Kidney glomerular epithelial cell (primary cell): ENCODE measurements around the gene ISX.
"Not testable (repeated sequence)": the region's sequence is repeated elsewhere in the genome, so short reads cannot be mapped to it uniquely, and the experiment has no call there.

Experiments used
- DNase-seq: peaks from one replicate; lab custom pipeline; 2025; lab: John Stamatoyannopoulos, UW

Gene ISX

DNA sequence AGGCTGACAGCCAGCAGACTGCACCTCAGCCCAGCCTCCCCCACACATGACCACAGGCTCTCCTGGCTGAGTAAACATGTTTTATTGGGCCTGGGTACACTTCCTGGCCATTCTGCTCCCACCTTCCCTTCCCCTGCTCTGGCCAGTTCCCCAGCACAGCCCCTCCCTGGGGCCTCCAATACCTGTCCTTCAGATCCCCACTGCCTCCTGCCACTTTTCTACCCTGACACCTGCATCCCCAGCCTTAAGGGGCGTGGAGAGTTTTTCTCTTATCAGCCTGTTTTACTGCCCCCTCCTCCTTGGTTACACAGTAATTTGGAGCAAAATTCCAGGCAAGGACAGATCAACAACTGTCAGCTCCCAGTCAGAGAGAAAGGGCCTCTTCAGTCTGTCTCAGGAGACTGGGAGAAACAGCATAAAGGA, at the start of gene ISX:
Gene ISX (plus strand): TSS at position 363 of the 423 bp plus-strand sequence. CDS start 930 bp downstream, outside the sequence.
- DNase-seq = no peak

DNA sequence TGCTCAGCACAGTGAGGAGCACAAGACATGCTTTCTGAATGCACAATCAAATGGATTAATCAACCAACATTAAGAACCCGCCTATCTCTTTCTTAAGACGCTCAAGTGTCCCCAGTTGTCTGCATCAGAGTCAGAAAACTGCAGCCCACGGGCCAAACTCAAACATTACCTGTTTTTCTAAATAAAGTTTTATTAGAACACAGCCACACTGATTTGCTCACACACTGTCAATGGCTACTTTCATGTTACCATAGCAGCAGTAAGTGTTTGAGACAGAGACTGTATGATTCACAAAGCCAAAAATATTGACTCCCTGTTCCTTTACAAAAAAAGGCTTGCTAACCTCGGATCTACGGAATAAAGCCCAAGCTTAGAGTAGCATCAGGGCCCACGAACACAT, 49.0 kb upstream of the ISX start:
- DNase-seq = no peak

DNA sequence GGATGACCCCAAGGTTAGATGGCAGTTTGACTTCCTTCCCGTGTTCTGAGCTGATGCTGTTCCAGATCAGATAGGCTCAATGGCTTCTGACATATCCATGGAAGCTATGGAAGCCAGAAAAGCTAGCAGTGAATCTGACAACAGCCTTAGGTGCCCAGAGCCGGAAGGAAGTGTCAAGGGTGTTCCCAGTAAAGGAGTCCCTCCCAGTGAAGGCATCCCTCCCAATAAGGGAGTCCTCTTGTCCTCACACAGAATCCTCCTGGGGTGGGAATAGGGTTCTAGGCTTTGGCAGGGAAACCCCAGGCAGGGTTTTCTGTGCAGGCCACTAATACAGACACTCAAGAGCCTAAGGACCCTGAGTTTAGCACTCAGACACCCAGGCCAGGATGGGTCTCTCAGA, 47.0 kb upstream of the ISX start:
- no peak for DNase-seq

DNA sequence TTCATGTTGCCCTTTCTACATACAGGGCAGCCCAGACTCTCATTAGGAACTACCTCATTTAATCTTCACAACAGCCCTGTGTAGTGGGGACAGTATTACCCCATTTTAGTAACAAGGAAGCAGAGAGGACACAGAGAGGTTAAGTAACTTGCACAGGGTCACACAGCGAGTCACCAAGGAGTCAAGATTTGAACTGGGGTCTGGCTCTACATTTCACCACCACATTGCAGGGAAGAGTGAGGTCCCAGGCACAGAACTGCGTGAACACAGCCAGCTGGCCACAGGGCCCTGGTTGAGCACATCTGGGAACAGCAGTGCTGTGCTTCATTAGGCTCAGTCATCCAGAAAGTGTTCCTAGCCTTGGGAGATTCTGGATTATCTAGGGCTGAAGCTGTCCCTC, 45.4 kb upstream of the ISX start:
- no peak for DNase-seq

DNA sequence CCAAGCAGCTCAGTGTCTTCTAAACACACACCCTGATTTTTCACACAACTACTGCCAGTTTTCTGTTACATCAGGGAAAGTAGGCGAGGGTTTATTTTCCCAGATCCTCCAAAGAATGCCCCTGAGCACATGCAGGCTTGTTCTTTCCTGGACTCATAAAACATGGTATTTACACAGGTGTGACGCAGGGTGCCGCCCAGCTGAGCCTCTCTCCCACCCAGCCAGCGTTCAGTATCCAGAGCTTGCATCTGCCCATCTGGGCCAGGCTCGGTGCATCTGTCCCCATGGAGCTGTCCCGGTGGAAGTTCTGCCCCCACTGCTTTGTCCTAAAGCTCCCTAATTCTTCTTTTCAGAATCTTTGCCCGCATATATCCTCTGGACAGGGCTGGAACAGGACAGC, 44.8 kb upstream of the ISX start:
- no peak for DNase-seq

DNA sequence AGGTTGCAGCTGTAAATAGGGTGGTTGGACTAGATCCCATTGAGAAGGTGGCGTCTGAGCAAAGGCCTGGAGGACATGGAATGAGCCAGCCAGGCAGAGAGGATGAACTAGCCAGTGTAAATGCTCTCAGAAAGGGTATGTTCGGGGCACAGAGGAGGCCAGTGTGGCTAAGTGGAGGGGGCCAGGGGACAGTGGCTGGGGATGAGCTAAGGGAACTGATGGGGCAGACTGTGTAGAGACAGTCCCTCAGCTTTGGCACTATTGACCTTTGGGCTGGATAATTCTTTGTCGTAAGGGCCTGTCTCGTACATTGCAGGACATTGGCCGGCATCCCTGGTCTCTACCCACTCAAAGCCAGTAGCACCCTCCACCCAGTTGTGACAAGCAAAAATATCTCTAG, 43.7 kb upstream of the ISX start:
- DNase-seq = no peak

DNA sequence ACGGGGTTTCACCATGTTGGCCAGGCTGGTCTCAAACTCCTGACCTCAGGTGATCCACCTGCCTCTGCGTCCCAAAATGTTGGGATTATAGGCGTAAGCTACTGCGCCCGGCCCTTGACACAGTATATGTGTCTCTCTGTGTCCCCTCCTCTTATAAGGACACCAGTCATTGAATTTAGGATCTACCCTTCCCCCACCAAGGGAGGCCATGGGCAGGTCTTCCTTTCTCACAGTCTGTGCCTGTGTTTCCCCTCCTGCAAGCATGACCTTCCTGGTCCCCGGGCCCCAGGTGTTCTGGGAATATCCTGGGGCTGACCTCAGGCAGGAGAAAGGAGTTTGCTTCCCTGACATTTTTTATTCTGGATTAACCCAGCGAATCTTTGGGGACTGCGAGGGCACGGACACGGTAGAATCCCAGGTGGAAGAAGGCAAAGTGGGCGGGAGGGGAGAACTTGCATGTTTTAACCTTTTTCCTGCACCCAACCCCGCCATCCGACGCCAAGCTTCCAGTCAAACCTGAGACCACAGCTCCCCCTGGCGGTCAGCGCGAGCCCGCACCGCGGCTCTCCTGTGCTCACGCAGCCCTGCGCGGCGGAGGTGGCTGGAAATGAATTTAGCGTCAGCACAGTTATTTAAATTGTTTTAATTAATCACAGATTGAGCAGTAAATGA, 42.1 kb upstream of the ISX start:
- no peak for DNase-seq

DNA sequence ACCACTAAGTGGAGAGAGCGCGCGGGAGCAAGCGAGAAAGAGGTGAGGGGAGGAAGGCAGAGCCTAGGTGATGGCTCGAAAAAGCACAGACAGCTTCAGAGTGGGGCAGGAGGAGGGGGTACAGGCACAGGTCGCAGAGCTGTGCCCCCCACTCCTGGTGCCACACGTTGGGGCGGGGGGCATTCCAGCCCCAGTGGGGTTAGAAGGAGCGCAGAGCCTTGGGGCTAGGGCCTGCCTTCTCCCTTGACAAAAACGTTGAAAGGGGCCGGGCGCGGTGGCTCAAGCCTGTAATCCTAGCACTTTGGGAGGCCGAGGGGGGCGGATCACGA, 41.6 kb upstream of the ISX start:
- no peak for DNase-seq

DNA sequence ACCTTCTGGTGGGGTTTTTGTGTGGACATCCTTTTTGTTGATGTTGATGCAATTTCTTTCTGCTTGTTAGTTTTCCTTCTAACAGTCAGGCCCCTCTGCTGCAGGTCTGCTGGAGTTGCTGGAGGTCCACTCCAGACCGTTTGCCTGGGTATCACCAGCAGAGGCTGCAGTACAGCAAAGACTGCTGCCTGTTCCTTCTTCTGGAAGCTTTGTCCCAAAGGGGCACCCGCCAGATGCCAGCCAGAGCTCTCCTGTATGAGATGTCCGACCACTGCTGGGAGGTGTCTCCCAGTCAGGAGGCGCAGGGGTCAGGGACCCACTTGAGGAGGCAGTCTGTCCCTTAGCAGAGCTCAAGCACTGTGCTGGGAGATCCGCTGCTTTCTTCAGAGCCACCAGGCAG, 35.8 kb upstream of the ISX start:
- not testable (repeated sequence) for DNase-seq

DNA sequence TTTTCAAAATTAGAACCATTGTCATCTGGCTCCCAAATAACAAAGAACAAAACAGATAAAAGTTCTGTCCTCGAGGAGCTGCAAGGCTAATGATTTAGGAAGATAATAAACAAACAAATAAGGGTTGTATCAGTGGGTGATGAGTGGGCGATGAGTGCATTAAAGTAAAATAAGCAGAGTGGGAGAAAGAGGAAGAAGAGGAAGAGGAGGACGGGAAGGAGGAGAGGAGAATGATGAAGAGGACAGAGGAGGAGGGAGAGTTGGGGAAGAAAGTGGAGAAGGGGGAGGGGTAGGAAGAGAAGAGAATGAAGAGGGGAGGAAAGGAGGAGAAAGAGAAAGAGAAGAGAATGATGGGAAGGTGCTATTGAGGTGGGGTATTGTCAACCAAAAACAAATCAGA, 33.4 kb upstream of the ISX start:
- DNase-seq = no peak

DNA sequence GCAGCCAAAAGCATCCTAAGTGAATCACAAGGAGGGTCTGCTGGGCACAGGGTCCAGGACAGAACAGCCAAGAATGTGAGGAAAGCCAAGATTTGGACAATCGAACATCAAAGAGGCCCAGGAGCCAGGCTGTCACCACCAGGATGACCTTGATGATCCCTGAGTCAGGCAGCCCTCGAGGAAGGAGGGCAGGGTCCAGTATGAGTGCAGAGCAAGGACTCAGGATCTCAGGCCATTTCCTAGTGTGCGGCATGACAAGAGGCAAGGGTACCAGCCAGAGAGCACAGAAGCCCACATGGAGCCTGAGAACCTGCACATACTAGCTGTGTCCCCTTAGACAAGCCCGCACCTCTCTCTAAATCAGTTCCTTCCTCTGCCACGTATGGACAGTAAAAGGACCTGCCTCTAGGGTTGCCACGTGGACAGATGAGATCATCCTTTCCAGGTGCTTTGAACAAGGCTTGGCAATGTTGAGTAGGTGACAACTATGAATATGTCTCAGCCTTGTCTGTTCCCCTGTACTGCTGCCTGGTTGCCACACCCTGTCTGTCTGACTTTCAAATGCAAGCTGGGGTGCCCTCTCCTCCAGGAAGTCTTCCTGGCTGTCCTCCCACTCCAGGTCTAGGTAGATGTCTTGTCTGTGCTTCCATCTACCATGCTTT, 32.2 kb upstream of the ISX start:
- DNase-seq = no peak

DNA sequence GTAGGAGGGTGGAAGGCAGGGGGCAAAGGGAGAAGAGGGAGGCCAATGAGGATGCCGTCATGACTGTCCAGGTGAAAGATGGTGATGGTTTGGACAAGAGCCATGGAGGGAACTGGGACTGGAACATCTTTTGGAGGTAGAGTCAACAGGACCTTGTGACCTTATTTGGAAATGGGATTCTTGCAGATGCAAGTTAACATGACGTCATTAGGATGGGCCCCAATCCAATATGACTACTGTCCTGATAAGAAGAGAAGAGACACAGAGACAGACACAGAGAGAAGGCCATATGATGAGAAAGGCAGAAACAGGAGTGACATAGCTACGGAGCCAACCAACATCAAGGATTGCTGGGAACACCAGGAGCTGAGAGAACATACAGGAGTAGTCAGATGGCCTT, 31.0 kb upstream of the ISX start:
- no peak for DNase-seq

DNA sequence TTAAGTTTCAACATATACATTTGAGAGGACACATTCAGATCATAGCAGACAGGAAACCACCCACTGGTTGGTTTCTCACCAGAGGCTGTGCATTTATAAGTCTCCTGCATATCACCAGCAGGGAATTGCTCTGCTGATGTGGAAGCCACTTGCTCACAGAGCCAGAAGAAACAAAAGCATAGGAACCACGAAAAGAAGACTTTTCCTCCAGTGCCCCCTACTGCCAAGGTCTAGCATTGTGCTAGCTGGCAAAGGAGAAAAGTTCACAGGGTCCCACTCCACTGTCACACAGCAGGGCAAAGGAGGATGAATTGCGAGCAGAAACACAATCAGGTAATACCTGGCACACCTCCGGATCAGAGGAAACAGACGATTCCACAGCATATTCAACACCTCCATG, 28.9 kb upstream of the ISX start:
- DNase-seq = no peak

DNA sequence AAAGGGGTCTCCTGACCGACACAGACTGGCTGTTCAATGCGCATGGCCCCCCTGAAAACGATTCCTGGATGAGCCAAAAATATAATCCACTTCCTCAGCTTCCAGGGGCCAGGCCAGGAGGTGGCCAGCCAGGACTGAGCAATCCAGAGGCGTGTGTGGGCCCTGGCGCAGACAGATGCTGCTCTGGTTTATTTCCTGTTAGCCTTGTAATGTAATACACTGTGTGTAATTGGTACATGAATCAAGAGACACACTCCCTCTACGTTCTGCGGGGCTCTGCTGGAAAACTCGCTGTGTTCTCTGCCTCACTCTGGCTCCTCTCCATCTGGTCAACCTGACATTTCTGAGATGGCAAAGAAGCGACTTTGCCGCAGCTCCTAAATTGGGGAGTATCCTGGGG, 26.3 kb upstream of the ISX start:
- DNase-seq = no peak

DNA sequence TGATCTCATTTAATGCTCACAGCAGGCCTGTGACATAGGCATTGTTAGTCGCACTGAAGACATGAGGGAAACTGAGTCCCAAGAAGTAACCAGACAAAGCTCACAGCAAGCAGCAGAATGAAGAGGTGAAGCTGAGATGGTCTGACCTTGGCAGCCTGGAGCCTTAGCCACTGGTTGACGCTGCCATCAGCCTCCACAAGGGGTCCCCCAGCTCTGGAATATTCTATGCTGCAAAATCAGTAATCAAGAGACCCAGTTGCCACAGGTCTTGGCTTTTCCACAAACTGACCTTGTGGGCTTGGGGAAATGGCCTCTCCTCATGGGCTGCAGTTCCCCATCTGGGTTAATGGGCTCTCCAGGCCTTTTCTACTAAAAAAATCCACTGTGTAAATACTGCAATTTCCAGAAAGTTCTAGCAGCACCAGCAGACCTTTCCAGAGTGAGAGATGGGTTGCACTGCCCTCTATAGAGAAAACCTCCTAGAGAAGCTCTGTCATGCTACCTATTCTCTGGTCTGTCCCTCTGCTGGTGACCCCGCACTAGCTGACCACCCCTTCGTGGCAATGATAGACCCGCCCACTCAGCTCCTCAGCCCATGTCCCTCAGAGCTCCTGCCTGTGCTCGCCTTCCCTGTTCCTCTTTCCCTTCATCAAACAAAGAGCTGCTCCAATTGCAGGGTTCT, 22.6 kb upstream of the ISX start:
- DNase-seq = no peak

DNA sequence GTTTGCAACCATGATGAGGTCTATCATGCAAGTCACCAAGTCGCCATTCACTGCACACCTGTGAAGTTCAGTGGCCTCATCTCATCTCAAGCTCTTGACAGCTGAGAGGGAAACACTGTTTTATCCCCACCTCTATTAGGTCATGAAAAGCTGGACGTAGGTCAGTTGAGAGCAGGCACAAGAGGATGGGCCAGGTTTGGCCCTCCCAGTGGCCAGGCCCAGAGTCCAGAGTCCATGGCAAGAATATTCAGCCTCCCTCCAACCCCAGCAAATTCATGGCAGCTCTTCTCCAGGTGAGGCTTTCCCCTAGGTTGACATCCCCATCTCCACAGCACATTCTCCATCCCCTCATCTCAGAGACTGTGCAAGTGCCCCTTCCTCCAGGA, 22.0 kb upstream of the ISX start:
- no peak for DNase-seq

DNA sequence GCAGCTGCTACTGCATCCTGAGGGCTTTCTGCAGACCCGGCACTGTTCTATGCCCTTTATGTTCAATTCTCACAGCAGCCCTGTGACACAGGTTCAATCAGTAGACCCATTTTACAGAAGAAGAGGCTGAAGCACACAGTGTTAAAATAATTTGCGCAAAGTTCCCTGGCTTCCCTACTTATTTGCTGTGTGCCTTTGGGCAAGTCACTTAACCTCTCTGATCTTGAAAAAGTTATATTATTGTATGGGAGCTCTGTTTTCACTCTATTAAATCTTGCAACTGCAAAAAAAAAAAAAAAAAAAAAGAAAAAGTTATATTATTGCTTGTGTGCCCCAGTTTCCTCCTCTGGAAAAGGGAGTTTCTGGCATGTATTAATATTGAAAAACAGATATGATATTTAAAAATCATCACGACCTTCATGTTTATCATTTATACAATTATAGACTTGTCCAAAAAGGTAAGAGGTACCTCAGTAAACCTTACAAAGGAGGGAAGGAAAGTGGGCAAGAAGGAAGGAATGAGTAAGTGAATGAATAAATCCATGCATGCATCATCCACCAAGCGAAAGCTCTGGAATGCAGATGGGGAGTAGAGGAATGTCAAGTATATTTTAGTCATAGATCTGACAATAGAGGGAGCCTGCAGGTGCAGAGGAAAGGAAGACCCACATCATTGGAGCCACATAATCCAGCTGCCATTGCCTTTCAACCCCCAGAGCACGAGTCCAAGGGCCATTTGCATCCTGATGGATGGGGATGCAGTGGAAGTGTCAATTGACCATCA, 21.2 kb upstream of the ISX start:
- DNase-seq = no peak

DNA sequence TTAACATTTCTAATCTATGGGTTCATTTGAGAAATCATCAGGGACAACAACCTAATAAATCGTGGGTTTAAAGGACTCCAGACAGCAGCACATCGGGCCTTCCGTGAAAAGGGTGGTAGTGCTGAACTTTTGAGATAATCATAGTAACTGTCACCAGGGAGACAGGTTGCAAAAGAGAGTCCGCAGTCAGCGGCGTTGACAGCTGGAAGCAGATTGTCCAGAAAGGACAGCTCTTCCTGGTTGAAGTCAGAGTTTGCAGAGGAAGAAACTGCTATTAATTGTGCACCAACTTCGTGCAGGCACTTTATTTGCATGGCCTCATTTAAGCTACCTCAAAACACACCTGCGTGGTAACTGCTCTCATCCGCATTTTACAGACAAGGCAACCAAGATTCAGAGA, 20.5 kb upstream of the ISX start:
- DNase-seq = no peak

DNA sequence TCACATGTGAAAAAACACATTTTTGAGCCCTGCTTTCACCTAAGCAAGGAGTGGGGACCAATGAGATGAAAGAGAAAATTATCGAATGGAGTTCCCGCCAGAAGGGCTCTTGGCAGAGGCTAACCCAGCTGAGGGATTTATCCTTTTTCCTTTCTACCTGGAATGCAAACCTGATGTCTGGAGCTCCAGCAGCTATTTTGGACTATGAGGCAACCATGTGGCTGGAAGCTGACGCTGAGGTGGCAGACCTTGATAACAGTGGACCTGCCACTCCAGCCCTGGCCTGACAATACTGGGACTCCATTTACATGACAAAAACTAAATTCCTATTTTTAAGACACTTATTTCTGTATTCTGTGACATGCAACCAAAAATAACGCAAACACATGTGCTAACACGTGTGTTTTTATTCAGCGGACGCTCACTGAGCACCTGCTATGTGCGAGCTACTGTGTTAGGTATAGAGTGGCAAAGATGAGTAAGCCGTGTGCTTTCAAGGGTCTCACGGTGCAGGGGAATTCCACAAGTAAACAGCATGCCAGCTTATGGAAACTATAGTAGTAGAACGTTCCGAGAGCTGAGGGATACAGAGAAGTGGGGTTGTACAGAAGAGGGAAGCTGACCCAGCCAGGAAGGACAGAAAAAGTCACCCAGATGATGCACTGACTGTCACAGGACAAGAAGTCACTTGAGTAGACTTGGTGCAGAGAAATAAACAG, 19.1 kb upstream of the ISX start:
- DNase-seq = no peak

DNA sequence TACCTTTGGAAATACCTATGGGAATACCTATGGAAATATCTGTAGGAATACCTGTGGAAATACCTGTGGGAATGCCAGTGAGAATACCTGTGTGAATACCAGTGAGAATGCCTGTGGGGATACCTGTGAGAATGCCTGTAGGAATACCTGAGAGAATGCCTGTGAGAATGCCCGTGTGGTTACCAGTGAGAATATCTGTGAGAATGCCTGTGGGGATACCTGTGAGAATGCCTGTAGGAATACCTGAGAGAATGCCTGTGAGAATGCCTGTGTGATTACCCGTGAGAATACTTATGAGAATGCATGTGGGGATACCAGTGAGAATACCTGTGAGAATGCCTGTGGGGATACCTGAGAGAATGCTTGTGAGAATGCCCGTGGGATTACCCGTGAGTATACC, 15.9 kb upstream of the ISX start:
- not testable (repeated sequence) for DNase-seq

DNA sequence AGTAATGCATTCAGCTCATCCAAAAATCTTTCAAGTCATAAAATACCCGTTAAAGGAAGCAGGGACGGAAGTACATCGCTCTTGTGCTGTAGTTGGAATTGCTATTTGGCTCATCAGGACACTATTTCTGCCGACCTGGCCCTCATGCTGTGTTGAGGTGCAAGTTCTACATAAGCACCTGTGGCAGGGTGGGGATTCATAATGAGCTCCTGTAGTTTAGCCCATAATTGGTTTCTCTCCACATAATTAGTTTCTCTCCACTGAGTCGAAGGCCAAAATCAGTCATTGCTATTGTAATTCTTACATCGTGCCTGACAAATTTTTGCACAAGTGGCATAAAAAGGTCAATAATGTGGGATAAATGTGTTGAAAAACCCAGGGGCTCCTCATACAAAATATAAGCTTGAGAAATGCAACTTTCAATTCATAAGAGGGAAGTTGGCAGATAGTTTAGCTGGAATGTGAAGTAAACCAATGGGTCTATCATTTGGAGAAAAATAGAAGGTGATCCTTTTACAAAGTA, 14.9 kb upstream of the ISX start:
- no peak for DNase-seq

DNA sequence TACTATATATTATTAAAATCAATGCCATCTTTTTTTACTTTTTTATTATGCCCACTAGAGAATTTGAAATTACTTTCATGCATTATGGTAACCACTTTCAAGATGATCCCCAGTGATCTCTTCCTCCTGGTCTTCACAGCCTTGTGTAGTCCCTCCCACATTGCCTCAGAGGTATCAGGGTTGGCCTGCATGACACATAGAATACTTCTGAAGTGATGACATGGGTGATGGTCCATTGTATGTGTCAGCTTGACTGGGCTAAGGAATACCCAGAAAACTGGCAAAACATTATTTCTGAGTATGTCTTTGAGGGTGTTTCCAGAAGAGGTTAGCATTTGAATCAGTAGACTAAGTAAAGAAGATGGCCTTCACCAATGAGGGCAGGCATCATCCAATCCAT, 14.2 kb upstream of the ISX start:
- no peak for DNase-seq
